Peyer's patch (tissue), 4 donors: ENCODE results near the gene ADCY3. TPM values are rescaled to one million over a fixed set of nuclear protein-coding genes. Genes with fewer than 3 reads are reported as not detected.
A peak's percentile ranks its signal among the peaks of the same experiment; 100 is the strongest.

ENCODE experiments used
- DNase-seq, 3 donors: peaks; one replicate each; pipeline ENCODE4 v3.0.0-alpha.2; 2017 to 2019
- H3K27ac ChIP-seq, 4 donors: fragments of 200-600 bp; sonication (generic); one replicate each; pipeline ENCODE4 v1.5.1; 2016 to 2019
- H3K27me3 ChIP-seq, 2 donors: fragments of 200-600 bp; sonication (generic); one replicate each; pipeline ENCODE4 v1.5.1; 2019
- H3K36me3 ChIP-seq, 3 donors: fragments of 200-600 bp; sonication (generic); one replicate each; pipeline ENCODE4 v1.5.1; 2016 to 2019
- H3K4me1 ChIP-seq, 4 donors: fragments of 200-600 bp; sonication (generic); one replicate each; pipeline ENCODE4 v1.5.1; 2016 to 2019
- H3K4me3 ChIP-seq, 4 donors: fragments of 200-600 bp; sonication (generic); 1 replicate in 3 of 4; 2 replicates in 1 of 4; pipeline ENCODE4 v1.5.1; 2016 to 2019; ENCODE audit warnings: mild to moderate bottlenecking in 1 of 4
- H3K9me3 ChIP-seq, 4 donors: fragments of 200-600 bp; sonication (generic); one replicate each; pipeline ENCODE4 v1.5.1; 2016 to 2019; ENCODE audit warnings: mild to moderate bottlenecking in 1 of 4
- POLR2A ChIP-seq, 2 donors: fragments of 450-650 bp; IDR thresholded peaks; one replicate each; pipeline ENCODE4 v1.5.1; 2017; ENCODE audit warnings: antibody characterized with exemption in 2 of 2, mild to moderate bottlenecking in 2 of 2, moderate library complexity in 2 of 2
- total RNA-seq, 4 donors: library from RNA; depleted of rRNA; stranded (reverse); fragments of >200 nt; gene quantifications; one replicate each; pipeline ENCODE4 v1.1.0, GENCODE V29; 2016
- TF ChIP-seq, protein P1 (sequence below), 6 experiments: fragments of 450-650 bp in 4 of 6; fragments of 200-600 bp in 2 of 6; sonication (generic) in 1 of 6; IDR thresholded peaks; one replicate each; pipeline ENCODE4 v1.5.1; 2017 to 2019; ENCODE audit warnings: antibody characterized with exemption in 6 of 6, mild to moderate bottlenecking in 3 of 6, moderate library complexity in 1 of 6

Gene ADCY3
- total RNA-seq, 4 donors from 2014 or later: 23.6 to 195 (median 56.4) TPM

DNA sequence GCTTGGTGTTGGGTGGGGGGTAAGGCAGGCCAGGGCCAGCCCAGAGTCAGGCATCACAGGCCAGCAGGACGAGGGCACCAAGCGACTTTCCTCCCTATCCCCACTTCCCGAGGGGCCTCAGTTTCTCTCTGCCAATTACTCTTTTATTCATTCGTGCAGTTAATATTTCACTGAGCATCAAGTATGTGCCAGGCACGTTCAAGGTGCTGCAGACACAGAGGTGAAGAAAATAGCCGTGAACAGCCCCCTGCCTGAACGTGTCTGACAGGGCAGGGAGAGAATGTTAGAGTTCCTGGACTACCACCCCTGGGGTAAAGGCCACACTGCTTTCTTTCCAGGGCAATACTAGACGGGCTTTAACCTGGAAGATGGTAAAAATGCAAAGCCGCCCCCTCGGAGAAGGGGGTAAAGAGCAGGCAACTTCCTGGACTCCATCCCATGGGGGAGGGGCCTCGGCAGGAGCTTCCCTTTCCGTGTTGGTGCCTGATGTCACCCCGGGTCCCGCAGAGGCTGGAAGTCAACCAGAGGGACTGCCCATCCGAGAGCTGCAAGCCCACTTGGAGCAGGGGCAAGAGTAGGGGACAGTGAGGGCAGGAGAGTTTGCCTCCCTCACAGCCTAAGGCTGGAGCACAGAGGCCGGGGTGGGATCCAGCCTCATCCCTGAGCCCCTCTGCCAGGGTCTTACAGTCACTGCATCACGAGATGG lies 79.7 kb downstream of the ADCY3 start:
- no peak overlapping the region for H3K4me3 ChIP-seq
- no peaks in the 10 kb centered on the region for H3K27me3 ChIP-seq
- no peak overlapping the region for H3K27ac ChIP-seq
- peak in 1 of 3 donors; percentile 22 for DNase-seq
- no peaks in the 10 kb centered on the region for H3K4me1 ChIP-seq
- H3K9me3 ChIP-seq: no peaks in the 10 kb centered on the region
- TF ChIP-seq, protein P1, sequence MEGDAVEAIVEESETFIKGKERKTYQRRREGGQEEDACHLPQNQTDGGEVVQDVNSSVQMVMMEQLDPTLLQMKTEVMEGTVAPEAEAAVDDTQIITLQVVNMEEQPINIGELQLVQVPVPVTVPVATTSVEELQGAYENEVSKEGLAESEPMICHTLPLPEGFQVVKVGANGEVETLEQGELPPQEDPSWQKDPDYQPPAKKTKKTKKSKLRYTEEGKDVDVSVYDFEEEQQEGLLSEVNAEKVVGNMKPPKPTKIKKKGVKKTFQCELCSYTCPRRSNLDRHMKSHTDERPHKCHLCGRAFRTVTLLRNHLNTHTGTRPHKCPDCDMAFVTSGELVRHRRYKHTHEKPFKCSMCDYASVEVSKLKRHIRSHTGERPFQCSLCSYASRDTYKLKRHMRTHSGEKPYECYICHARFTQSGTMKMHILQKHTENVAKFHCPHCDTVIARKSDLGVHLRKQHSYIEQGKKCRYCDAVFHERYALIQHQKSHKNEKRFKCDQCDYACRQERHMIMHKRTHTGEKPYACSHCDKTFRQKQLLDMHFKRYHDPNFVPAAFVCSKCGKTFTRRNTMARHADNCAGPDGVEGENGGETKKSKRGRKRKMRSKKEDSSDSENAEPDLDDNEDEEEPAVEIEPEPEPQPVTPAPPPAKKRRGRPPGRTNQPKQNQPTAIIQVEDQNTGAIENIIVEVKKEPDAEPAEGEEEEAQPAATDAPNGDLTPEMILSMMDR (IDR thresholded peaks at IDR 0.05): no peak
- TF ChIP-seq POLR2A (IDR thresholded peaks at IDR 0.05): no peak
- H3K36me3 ChIP-seq: peaks cover 0 to 39% (median 0%) of the 10 kb centered on the region in 3 donors

DNA sequence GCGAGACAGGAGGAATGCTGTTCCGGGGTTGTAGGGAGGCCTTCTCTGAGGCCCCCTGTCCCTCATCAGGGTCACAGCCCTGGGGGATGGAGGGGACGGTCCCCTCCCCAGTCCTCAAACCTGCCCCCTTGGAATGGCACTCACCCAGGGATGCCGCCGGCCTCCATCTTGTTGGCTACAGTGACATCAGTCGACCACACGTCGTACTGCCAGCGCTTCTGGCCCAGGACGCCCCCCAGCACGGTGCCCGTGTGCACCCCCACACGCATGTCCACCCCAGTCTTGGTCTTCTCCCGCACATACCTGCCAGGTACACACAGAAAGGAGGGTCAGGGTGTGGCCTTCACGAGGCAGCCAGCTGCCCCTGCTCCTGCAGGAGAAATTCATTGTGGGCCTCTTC lies 80.3 kb downstream of the ADCY3 start:
- no peak for TF ChIP-seq POLR2A (IDR thresholded peaks at IDR 0.05)
- TF ChIP-seq, protein P1 (IDR thresholded peaks at IDR 0.05): no peak
- Histone ChIP-seq H3K36me3 (peaks cover 0 to 44% (median 0%) of the 10 kb centered on the region in 3 donors), H3K27ac (no peak overlapping the region), H3K27me3 (no peaks in the 10 kb centered on the region), H3K4me1 (no peaks in the 10 kb centered on the region), H3K4me3 (no peak overlapping the region), H3K9me3 (no peaks in the 10 kb centered on the region)
- DNase-seq: no peak

DNA sequence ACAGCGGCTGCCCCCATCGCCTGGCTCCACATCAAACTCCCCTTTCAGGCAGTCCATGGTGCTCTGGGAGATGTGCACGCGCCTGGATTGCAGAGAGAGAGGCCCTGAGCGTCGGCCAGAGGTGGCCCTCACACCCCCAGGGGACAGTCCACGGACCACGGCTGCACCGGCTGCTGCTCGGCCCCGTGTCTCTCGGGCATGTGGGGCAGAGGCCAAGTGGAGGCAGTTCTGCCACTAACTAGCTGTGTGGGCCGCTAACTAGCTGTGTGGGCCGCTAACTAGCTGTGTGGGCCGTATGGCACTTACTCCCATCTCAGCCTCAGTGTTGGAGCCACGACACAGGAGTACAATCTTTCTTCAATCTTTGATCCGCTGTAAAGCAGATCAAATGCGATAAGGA lies 81.5 kb downstream of the ADCY3 start:
- Histone ChIP-seq H3K27ac (no peak overlapping the region), H3K4me3 (no peak overlapping the region), H3K27me3 (no peaks in the 10 kb centered on the region), H3K4me1 (no peaks in the 10 kb centered on the region), H3K9me3 (no peaks in the 10 kb centered on the region), H3K36me3 (peaks cover 0 to 53% (median 0%) of the 10 kb centered on the region in 3 donors)
- no peak for TF ChIP-seq POLR2A (IDR thresholded peaks at IDR 0.05)
- TF ChIP-seq, protein P1 (IDR thresholded peaks at IDR 0.05): no peak
- DNase-seq: peak in 1 of 3 donors; percentile 21

DNA sequence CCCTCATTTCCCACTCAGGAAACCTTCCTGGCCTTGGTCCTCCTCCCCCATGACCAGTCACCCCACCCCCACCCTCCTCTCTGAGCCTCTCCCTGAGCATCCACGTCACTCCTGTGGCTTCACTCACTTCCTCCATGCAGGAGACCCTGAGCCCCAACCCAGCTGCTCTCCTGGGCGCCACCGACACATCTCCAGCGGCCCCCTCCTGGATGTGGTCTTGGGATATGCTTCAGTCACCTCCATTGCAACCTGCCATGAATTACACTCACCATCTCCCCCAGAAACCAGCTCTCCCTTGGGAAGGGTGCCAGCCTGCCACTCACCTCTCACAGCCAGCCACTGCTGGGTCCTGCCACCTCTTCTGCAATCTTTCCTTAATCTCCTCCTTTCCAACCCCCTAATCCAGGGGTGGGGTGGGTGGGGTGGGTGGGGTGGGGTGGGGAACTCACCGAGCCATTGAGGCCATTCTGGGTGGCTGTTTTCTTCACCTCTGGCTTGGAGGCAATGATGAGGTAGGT lies 82.0 kb downstream of the ADCY3 start:
- Histone ChIP-seq H3K4me3 (no peak overlapping the region), H3K27me3 (no peaks in the 10 kb centered on the region), H3K9me3 (no peaks in the 10 kb centered on the region), H3K4me1 (no peaks in the 10 kb centered on the region), H3K36me3 (peaks cover 0 to 53% (median 0%) of the 10 kb centered on the region in 3 donors), H3K27ac (no peak overlapping the region)
- TF ChIP-seq POLR2A (IDR thresholded peaks at IDR 0.05): no peak
- TF ChIP-seq, protein P1 (IDR thresholded peaks at IDR 0.05): no peak
- peak in 1 of 3 donors; percentile 10 for DNase-seq

DNA sequence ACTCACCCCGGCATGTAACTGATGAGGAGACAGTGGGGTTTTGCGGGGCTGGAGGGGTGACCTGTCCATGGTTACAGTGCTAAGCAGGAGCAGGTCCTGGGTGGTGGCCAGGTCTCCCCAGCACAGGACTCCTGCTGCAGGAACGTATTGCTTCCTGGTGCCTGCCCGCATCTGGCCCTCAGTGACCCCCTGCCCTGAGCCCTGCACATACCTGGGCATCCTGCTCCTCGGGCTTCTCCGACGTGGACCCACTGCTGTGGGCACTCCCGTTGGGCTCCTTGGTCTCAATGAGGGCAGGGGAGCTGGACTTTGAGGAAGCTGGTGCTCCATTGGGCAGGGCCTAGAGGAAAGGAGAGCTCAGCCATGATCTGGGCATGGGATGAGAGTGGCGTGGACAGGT lies 83.3 kb downstream of the ADCY3 start:
- Histone ChIP-seq H3K4me3 (no peak overlapping the region), H3K27ac (no peak overlapping the region), H3K9me3 (no peaks in the 10 kb centered on the region), H3K27me3 (no peaks in the 10 kb centered on the region), H3K36me3 (peaks cover 0 to 49% (median 0%) of the 10 kb centered on the region in 3 donors), H3K4me1 (no peaks in the 10 kb centered on the region)
- DNase-seq: peak in 1 of 3 donors; percentile 33
- TF ChIP-seq, protein P1 (IDR thresholded peaks at IDR 0.05): no peak
- no peak for TF ChIP-seq POLR2A (IDR thresholded peaks at IDR 0.05)
